CD14-positive monocyte (primary cell): ENCODE data around the gene DKK1. TPM values are rescaled to one million over a fixed set of nuclear protein-coding genes. Genes with fewer than 3 reads are reported as not detected.

Experiments used
- DNase-seq, 3 donors: peaks; one replicate each; pipeline ENCODE4 v3.0.0-alpha.2; 2011 to 2022
- H2AFZ ChIP-seq: 2 replicates; pipeline ENCODE4 v1.6.0; 2012; ENCODE audit warnings: mild to moderate bottlenecking, low read depth, low read length, inconsistent platforms; ENCODE audit not compliant: insufficient read depth, poor library complexity, severe bottlenecking
- H3K27ac ChIP-seq, 2 donors: 1 replicate in 1 of 2; 2 replicates in 1 of 2; pipeline ENCODE4 v1.5.1; 2012 to 2013; ENCODE audit warnings: low read length in 2 of 2, control low read depth in 1 of 2, inconsistent platforms in 1 of 2, low read depth in 1 of 2, mild to moderate bottlenecking in 1 of 2
- H3K27me3 ChIP-seq, 2 donors: one replicate each; pipeline versions ENCODE4 v1.6.0 to v1.6.1; 2011 to 2013; ENCODE audit warnings: low read length in 2 of 2; ENCODE audit not compliant: control insufficient read depth in 2 of 2, insufficient read depth in 2 of 2
- H3K36me3 ChIP-seq, 2 donors: replicated peaks in 1 of 2; 1 replicate in 1 of 2; 2 replicates in 1 of 2; pipeline versions ENCODE4 v1.5.1 to v1.6.1; 2012 to 2013; ENCODE audit warnings: low read length in 2 of 2, control low read depth in 1 of 2, inconsistent platforms in 1 of 2, mild to moderate bottlenecking in 1 of 2; ENCODE audit not compliant: insufficient read depth in 2 of 2, control insufficient read depth in 1 of 2
- H3K4me1 ChIP-seq, 2 donors: 1 replicate in 1 of 2; 2 replicates in 1 of 2; pipeline versions ENCODE4 v1.5.1 to v1.6.1; 2012 to 2013; ENCODE audit warnings: low read length in 2 of 2, control low read depth in 1 of 2, inconsistent platforms in 1 of 2, mild to moderate bottlenecking in 1 of 2, moderate library complexity in 1 of 2; ENCODE audit not compliant: insufficient read depth in 2 of 2, control insufficient read depth in 1 of 2
- H3K4me2 ChIP-seq: replicated peaks from 2 replicates; pipeline ENCODE3; 2012; ENCODE audit warnings: low read length, moderate library complexity, mild to moderate bottlenecking; ENCODE audit not compliant: poor library complexity, severe bottlenecking; ENCODE audit errors: extremely low read depth
- H3K4me3 ChIP-seq, 3 experiments: fragments of 200-600 bp in 1 of 3; sonication (generic) in 1 of 3; replicated peaks in 1 of 3; 1 replicate in 2 of 3; 2 replicates in 1 of 3; pipeline ENCODE4 v1.5.1; 2011 to 2013; ENCODE audit warnings: low read length in 3 of 3, mild to moderate bottlenecking in 3 of 3, control low read depth in 2 of 3, low read depth in 2 of 3, inconsistent platforms in 1 of 3, moderate library complexity in 1 of 3
- H3K79me2 ChIP-seq: 2 replicates; pipeline ENCODE4 v1.6.0; 2012; ENCODE audit warnings: mild to moderate bottlenecking, control low read depth, inconsistent platforms, low read length, moderate library complexity; ENCODE audit not compliant: insufficient read depth
- H3K9ac ChIP-seq: 2 replicates; pipeline ENCODE4 v1.6.0; 2017; ENCODE audit warnings: low read length, mild to moderate bottlenecking; ENCODE audit not compliant: insufficient read depth, poor library complexity, severe bottlenecking
- H3K9me3 ChIP-seq, 2 donors: replicated peaks in 1 of 2; 1 replicate in 1 of 2; 2 replicates in 1 of 2; pipeline versions ENCODE4 v1.5.1 to v1.6.1; 2012 to 2013; ENCODE audit warnings: low read length in 2 of 2, control low read depth in 1 of 2; ENCODE audit not compliant: control insufficient read depth in 1 of 2, insufficient read depth in 1 of 2
- H4K20me1 ChIP-seq: 2 replicates; pipeline ENCODE4 v1.6.0; 2012; ENCODE audit warnings: mild to moderate bottlenecking, low read length, control low read depth, moderate library complexity; ENCODE audit not compliant: insufficient read depth
- H3K27ac Mint-ChIP-seq, 7 donors: one replicate each; pipeline ENCODE4 v1.8.0; 2020; ENCODE audit warnings: mild to moderate bottlenecking in 7 of 7, mixed read lengths in 7 of 7, moderate library complexity in 6 of 7, inconsistent platforms in 2 of 7
- H3K27me3 Mint-ChIP-seq, 3 donors: one replicate each; pipeline ENCODE4 v1.8.0; 2021 to 2022; ENCODE audit warnings: low read depth in 3 of 3, mild to moderate bottlenecking in 3 of 3, mixed read lengths in 3 of 3, moderate library complexity in 3 of 3, inconsistent platforms in 1 of 3
- H3K36me3 Mint-ChIP-seq, 2 donors: one replicate each; pipeline ENCODE4 v1.8.0; 2020; ENCODE audit warnings: mixed read lengths in 2 of 2, inconsistent platforms in 1 of 2, mild to moderate bottlenecking in 1 of 2
- H3K4me1 Mint-ChIP-seq: one replicate; pipeline ENCODE4 v1.8.0; 2020; ENCODE audit warnings: mild to moderate bottlenecking, mixed read lengths
- H3K4me3 Mint-ChIP-seq, 2 donors: one replicate each; pipeline ENCODE4 v1.8.0; 2020; ENCODE audit warnings: mild to moderate bottlenecking in 2 of 2, mixed read lengths in 2 of 2, moderate library complexity in 1 of 2
- H3K9me3 Mint-ChIP-seq, 7 donors: one replicate each; pipeline ENCODE4 v1.8.0; 2020 to 2022; ENCODE audit warnings: mixed read lengths in 7 of 7, mild to moderate bottlenecking in 6 of 7, moderate library complexity in 6 of 7, inconsistent platforms in 2 of 7
- WGBS: methylation state at CpG from one replicate; pipeline ENCODE4 v1.1.5; 2013; ENCODE audit warnings: missing lambda C conversion rate; ENCODE audit not compliant: insufficient coverage; 5-methylcytosine and 5-hydroxymethylcytosine counted together
- intact Hi-C, 2 donors: fragments of 100-400 bp; cut with micrococcal nuclease; formaldehyde crosslinking; loops; one replicate each; pipeline versions ENCODE4 v1.15.0 to v1.15.1; 2023
- polyA plus RNA-seq, 3 donors: library from polyadenylated mRNA; depleted of rRNA in 1 of 3; unstranded in 2 of 3; stranded (reverse) in 1 of 3; fragments of 300-500 nt in 2 of 3; fragments of >200 nt in 1 of 3; fragmentation: Illumina TruSeq in 2 of 3; gene quantifications; 1 replicate in 2 of 3; 2 replicates in 1 of 3; pipeline ENCODE4 v1.2.3, GENCODE V29; 2012 to 2021
- TF ChIP-seq, protein P1 (sequence below): fragments of 200-600 bp; IDR thresholded peaks from one replicate; pipeline ENCODE4 v1.8.0; 2022; ENCODE audit warnings: antibody characterized with exemption, mild to moderate bottlenecking

Gene DKK1
- polyA plus RNA-seq, 3 donors: not detected

GRCh38 chr10:52280051-52280450 is 34.0 kb upstream of the DKK1 start:
- H2AFZ ChIP-seq: no peak overlapping the region

GRCh38 chr10:52283174-52283573 is 30.9 kb upstream of the DKK1 start:
- TF ChIP-seq, protein P1, sequence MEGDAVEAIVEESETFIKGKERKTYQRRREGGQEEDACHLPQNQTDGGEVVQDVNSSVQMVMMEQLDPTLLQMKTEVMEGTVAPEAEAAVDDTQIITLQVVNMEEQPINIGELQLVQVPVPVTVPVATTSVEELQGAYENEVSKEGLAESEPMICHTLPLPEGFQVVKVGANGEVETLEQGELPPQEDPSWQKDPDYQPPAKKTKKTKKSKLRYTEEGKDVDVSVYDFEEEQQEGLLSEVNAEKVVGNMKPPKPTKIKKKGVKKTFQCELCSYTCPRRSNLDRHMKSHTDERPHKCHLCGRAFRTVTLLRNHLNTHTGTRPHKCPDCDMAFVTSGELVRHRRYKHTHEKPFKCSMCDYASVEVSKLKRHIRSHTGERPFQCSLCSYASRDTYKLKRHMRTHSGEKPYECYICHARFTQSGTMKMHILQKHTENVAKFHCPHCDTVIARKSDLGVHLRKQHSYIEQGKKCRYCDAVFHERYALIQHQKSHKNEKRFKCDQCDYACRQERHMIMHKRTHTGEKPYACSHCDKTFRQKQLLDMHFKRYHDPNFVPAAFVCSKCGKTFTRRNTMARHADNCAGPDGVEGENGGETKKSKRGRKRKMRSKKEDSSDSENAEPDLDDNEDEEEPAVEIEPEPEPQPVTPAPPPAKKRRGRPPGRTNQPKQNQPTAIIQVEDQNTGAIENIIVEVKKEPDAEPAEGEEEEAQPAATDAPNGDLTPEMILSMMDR: no peak
- Histone ChIP-seq H3K9me3 (no peaks in the 10 kb centered on the region), H3K9ac (no peak overlapping the region), H3K4me2 (no peak overlapping the region), H3K36me3 (no peaks in the 10 kb centered on the region), H3K4me3 (no peak overlapping the region), H4K20me1 (no peaks in the 10 kb centered on the region), H3K79me2 (no peaks in the 10 kb centered on the region), H3K27me3 (no peaks in the 10 kb centered on the region), H3K27ac (no peak overlapping the region), H2AFZ (no peak overlapping the region), H3K4me1 (no peaks in the 10 kb centered on the region)
- no peak overlapping the region for H3K4me3 Mint-ChIP-seq
- H3K36me3 Mint-ChIP-seq: no peaks in the 10 kb centered on the region
- peaks cover 0 to 4% (median 0%) of the 10 kb centered on the region in 7 donors for H3K9me3 Mint-ChIP-seq
- H3K27me3 Mint-ChIP-seq: no peaks in the 10 kb centered on the region
- no peaks in the 10 kb centered on the region for H3K4me1 Mint-ChIP-seq
- intact Hi-C loops: no loop called here
- no peak overlapping the region for H3K27ac Mint-ChIP-seq
- no CpG with 5 or more reads among the region's 2 CpGs for WGBS
- DNase-seq: no peak

More at GRCh38 chr10:52280051-52280450, 34.0 kb upstream of the DKK1 start:
- Histone ChIP-seq H3K9ac (no peak overlapping the region), H3K27ac (no peak overlapping the region), H3K4me1 (no peaks in the 10 kb centered on the region), H3K4me2 (no peak overlapping the region), H3K4me3 (no peak overlapping the region), H4K20me1 (no peaks in the 10 kb centered on the region), H3K27me3 (no peaks in the 10 kb centered on the region), H3K36me3 (no peaks in the 10 kb centered on the region), H3K79me2 (no peaks in the 10 kb centered on the region), H3K9me3 (no peaks in the 10 kb centered on the region)
- Mint-ChIP-seq H3K4me1 (no peaks in the 10 kb centered on the region), H3K27me3 (no peaks in the 10 kb centered on the region), H3K9me3 (peaks cover 0 to 10% (median 3%) of the 10 kb centered on the region in 7 donors), H3K36me3 (no peaks in the 10 kb centered on the region), H3K4me3 (no peak overlapping the region), H3K27ac (no peak overlapping the region)
- intact Hi-C loops: no loop called here
- no peak for DNase-seq
- TF ChIP-seq, protein P1: no peak
- no CpG with 5 or more reads among the region's 1 CpG for WGBS
